ENCODE measurements around the gene FAM216A. TPM values are rescaled to one million over a fixed set of nuclear protein-coding genes. Genes with fewer than 3 reads are reported as not detected.

The FAM216A gene
- polyA plus RNA-seq, 1 experiment: 13.0 TPM

- no peaks in the 10 kb centered on the region for H3K27me3 ChIP-seq (ENCODE audit: control insufficient read depth, insufficient read depth, low read length)
- H3K4me3 ChIP-seq (ENCODE audit: low read depth, low read length): no peak overlapping the region
- no peak for DNase-seq (ENCODE audit: low read depth)
- H3K36me3 ChIP-seq (ENCODE audit: control insufficient read depth, insufficient read depth, low read length): no peaks in the 10 kb centered on the region
- no peak for TF ChIP-seq CTCF (IDR thresholded peaks at IDR 0.05; ENCODE audit: insufficient read depth, low read depth, low read length)
- CTCF ChIA-PET: interaction anchor here (1.1 to 3.2 kb wide), 4 partner anchors 13 to 73 kb away, joined by 3 to 16 read pairs (median 8); no protein-coding TSS in a partner anchor
- POLR2A ChIA-PET: interaction anchor here (0.6 kb wide), 1 partner anchor 12 kb away, joined by 8 read pairs; no protein-coding TSS in a partner anchor
Measured at GRCh38 chr12:110528277-110528839, 59.7 kb downstream of the FAM216A start.

DNA sequence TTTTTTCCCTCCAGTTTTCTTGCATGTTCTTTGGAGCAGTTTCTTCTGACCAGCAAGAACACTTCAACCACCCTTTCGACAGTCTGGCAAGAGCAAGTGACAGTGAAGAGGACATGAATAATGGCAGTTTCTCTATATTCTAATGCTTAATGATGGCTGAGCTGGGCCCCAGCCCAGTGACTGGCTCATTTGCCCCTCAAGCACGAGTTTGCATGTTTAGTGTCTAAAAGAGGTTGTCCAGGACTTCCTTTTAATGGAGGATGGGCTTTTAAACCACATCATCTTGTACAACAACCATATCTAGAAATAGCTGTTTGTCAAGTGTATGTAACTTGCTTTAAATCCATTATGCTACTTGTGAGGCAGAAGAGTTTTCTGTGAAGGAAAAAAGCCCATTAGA, 61.9 kb downstream of the FAM216A start:
- no peak for TF ChIP-seq CTCF (IDR thresholded peaks at IDR 0.05; ENCODE audit: insufficient read depth, low read depth, low read length)
- CTCF ChIA-PET: interaction anchor here (0.7 to 0.9 kb wide), 3 partner anchors 70 to 357 kb away, joined by 3 read pairs; partner anchors contain the start of gene ARPC3
- Histone ChIP-seq H3K36me3 (ENCODE audit: control insufficient read depth, insufficient read depth, low read length) (no peaks in the 10 kb centered on the region), H3K27me3 (ENCODE audit: control insufficient read depth, insufficient read depth, low read length) (no peaks in the 10 kb centered on the region), H3K4me3 (ENCODE audit: low read depth, low read length) (no peak overlapping the region)
- POLR2A ChIA-PET: no interaction called here
- no peak for DNase-seq (ENCODE audit: low read depth)

GRCh38 chr12:110531741-110532333, 63.2 kb downstream of the FAM216A start:
- no peaks in the 10 kb centered on the region for H3K27me3 ChIP-seq (ENCODE audit: control insufficient read depth, insufficient read depth, low read length)
- H3K36me3 ChIP-seq (ENCODE audit: control insufficient read depth, insufficient read depth, low read length): peaks cover 2% of the 10 kb centered on the region; the same call in 1 of the 2 replicates
- DNase-seq (ENCODE audit: low read depth): peak; percentile 46
- TF ChIP-seq CTCF (IDR thresholded peaks at IDR 0.05; ENCODE audit: insufficient read depth, low read depth, low read length): no peak
- POLR2A ChIA-PET: no interaction called here
- H3K4me3 ChIP-seq (ENCODE audit: low read depth, low read length): no peak overlapping the region
- CTCF ChIA-PET: interaction anchor here (0.6 to 2.0 kb wide), 7 partner anchors 17 to 70 kb away, joined by 3 to 6 read pairs (median 3); partner anchors contain the start of genes FAM216A and GPN3

GRCh38 chr12:110532644-110533043, 64.0 kb downstream of the FAM216A start:
- Histone ChIP-seq H3K4me3 (ENCODE audit: low read depth, low read length) (no peak overlapping the region), H3K27me3 (ENCODE audit: control insufficient read depth, insufficient read depth, low read length) (no peaks in the 10 kb centered on the region), H3K36me3 (ENCODE audit: control insufficient read depth, insufficient read depth, low read length) (peaks cover 3% of the 10 kb centered on the region)
- ChIA-PET POLR2A (no interaction called here), CTCF (interaction anchor here (0.7 to 2.0 kb wide), 7 partner anchors 9 to 75 kb away, joined by 3 to 6 read pairs (median 4); no protein-coding TSS in a partner anchor)
- no peak for TF ChIP-seq CTCF (IDR thresholded peaks at IDR 0.05; ENCODE audit: insufficient read depth, low read depth, low read length)
- no peak for DNase-seq (ENCODE audit: low read depth)

GRCh38 chr12:110533607-110534006, 65.0 kb downstream of the FAM216A start:
- no peak for DNase-seq (ENCODE audit: low read depth)
- ChIA-PET POLR2A (no interaction called here), CTCF (interaction anchor here (0.6 to 2.0 kb wide), 7 partner anchors 10 to 84 kb away, joined by 3 to 12 read pairs (median 3); partner anchors contain the start of gene ARPC3)
- no peaks in the 10 kb centered on the region for H3K27me3 ChIP-seq (ENCODE audit: control insufficient read depth, insufficient read depth, low read length)
- TF ChIP-seq CTCF (IDR thresholded peaks at IDR 0.05; ENCODE audit: insufficient read depth, low read depth, low read length): no peak
- H3K4me3 ChIP-seq (ENCODE audit: low read depth, low read length): no peak overlapping the region
- peaks cover 8% of the 10 kb centered on the region for H3K36me3 ChIP-seq (ENCODE audit: control insufficient read depth, insufficient read depth, low read length)
